ENCODE data around the gene RLN1. TPM values are rescaled to one million over a fixed set of nuclear protein-coding genes. Genes with fewer than 3 reads are reported as not detected.
A peak's percentile ranks its signal among the peaks of the same experiment; 100 is the strongest.

Gene RLN1
- total and polyA plus RNA-seq, 2 of the 4 experiments (the other 2 are of a cell fraction) = not detected

GRCh38 chr9:5389109-5389732 is 49.5 kb upstream of the RLN1 start:
- Histone ChIP-seq H2AFZ (replicated peaks; ENCODE audit: low read length, poor library complexity) (no peak overlapping the region), H4K5ac (ENCODE audit: low read depth, low read length) (no peak overlapping the region), H3K36me3 (ENCODE audit: control insufficient read depth, insufficient read depth, low read length) (no peaks in the 10 kb centered on the region), H3K9me1 (ENCODE audit: insufficient read depth, low read length) (no peaks in the 10 kb centered on the region; the same call in 1 of the 2 replicates), H2AK9ac (replicated peaks; ENCODE audit: low read depth, low read length, poor library complexity) (no peak overlapping the region), H3K79me1 (ENCODE audit: low read depth in 1 of 2, low read length in 2 of 2) (no peaks in the 10 kb centered on the region), H4K8ac (ENCODE audit: low read depth in 2 of 2, low read length in 2 of 2) (no peak overlapping the region), H3K27ac (ENCODE audit: insufficient read depth, low read length) (no peak overlapping the region), H2BK20ac (ENCODE audit: low read depth, low read length) (no peak overlapping the region), H2BK120ac (ENCODE audit: low read depth, low read length) (no peak overlapping the region), H3K4ac (ENCODE audit: low read depth, low read length) (no peak overlapping the region), H3K9me3 (ENCODE audit: control insufficient read depth, insufficient read depth, low read length) (no peaks in the 10 kb centered on the region), H3K23ac (ENCODE audit: low read depth, low read length) (no peak overlapping the region), H3K4me3 (ENCODE audit: insufficient read depth, low read depth, low read length) (no peak overlapping the region), H2BK15ac (ENCODE audit: low read depth, low read length) (no peak overlapping the region), H2BK5ac (ENCODE audit: low read depth, low read length, poor library complexity, severe bottlenecking) (no peak overlapping the region), H2AK5ac (ENCODE audit: low read depth, low read length) (no peak overlapping the region), H4K20me1 (ENCODE audit: insufficient read depth, low read length) (no peaks in the 10 kb centered on the region), H3K9ac (ENCODE audit: low read depth, low read length) (no peak overlapping the region), H4K91ac (ENCODE audit: insufficient read depth, low read depth, low read length) (no peak overlapping the region), H3K4me1 (ENCODE audit: control insufficient read depth, insufficient read depth, low read length) (peaks cover 6% of the 10 kb centered on the region), H3K14ac (replicated peaks; ENCODE audit: low read depth, low read length) (no peak overlapping the region), H3K56ac (ENCODE audit: extremely low read depth, insufficient read depth, low read length) (no peak overlapping the region), H3K18ac (ENCODE audit: low read depth, low read length) (no peak overlapping the region), H3K4me2 (ENCODE audit: low read depth, low read length) (no peak overlapping the region; the same call in 1 of the 2 replicates), H3K27me3 (ENCODE audit: control insufficient read depth, insufficient read depth, low read length) (no peaks in the 10 kb centered on the region)
- peak; percentile 91 for DNase-seq
- peak; percentile 61 for ATAC-seq (ENCODE audit: low read depth)
- intact Hi-C loops (cut with micrococcal nuclease) (no loop called here), dilution Hi-C loops (cut with HindIII; ENCODE audit: low sequenced_read_pairs, unreplicated experiment) (no loop called here), in situ Hi-C loops (cut with MboI; ENCODE audit: low sequenced_read_pairs) (no loop called here)
- 0 out of 2 replicates have a peak, but pooled peaks have one; percentile 20 for TF ChIP-seq MXI1 (IDR thresholded peaks at IDR 0.05; ENCODE audit: borderline replicate concordance, low read depth, low read length)
- no peak for TF ChIP-seq RCOR1 (IDR thresholded peaks at IDR 0.05; ENCODE audit: insufficient replicate concordance, low read length)
- CTCF ChIA-PET = interaction anchor here (0.6 kb wide), 1 partner anchor 733 kb away, joined by 4 read pairs; no protein-coding TSS in a partner anchor
- POLR2A ChIA-PET (ENCODE audit: unreplicated experiment) = no interaction called here
- BruUV-seq (replicated peaks) = no TSS peak
- WGBS, 2 experiments (ENCODE audit: extremely low coverage in 2 of 2, insufficient read length in 1 of 2) = 100% methylated on average over 1 of the region's 3 CpGs; no CpG with 5 or more reads in 1 of the 2 experiments

Data from IMR-90 (cell line).